HG03196 (cell line): ENCODE results near the gene ELOB.

Source experiments
- ATAC-seq: cut with Tn5 transposase; IDR thresholded peaks from one replicate; pipeline ENCODE4 v1.9.1; 2021; ENCODE audit not compliant: unreplicated experiment

ELOB gene

GRCh38 chr16:2751577-2752034, 25.5 kb downstream of the ELOB start:
- peak; percentile 31 for ATAC-seq

GRCh38 chr16:2749936-2750335, 27.1 kb downstream of the ELOB start:
- ATAC-seq: no peak

GRCh38 chr16:2749476-2749875, 27.6 kb downstream of the ELOB start:
- ATAC-seq: no peak

- ATAC-seq: no peak
These were observed 28.2 kb downstream of the ELOB start for GRCh38 chr16:2748757-2749455.

GRCh38 chr16:2745961-2746360, 31.1 kb downstream of the ELOB start:
- ATAC-seq: no peak

GRCh38 chr16:2745116-2745890, 31.8 kb downstream of the ELOB start:
- no peak for ATAC-seq

- ATAC-seq: no peak
These were observed 32.4 kb downstream of the ELOB start for GRCh38 chr16:2744711-2745110.

GRCh38 chr16:2743007-2743810, 33.9 kb downstream of the ELOB start:
- no peak for ATAC-seq

- ATAC-seq: no peak
These were observed 34.6 kb downstream of the ELOB start for GRCh38 chr16:2742323-2743006.

GRCh38 chr16:2741168-2741567, 35.9 kb downstream of the ELOB start:
- ATAC-seq: no peak

GRCh38 chr16:2740476-2740875, 36.6 kb downstream of the ELOB start:
- no peak for ATAC-seq

GRCh38 chr16:2739625-2740430, 37.3 kb downstream of the ELOB start:
- no peak for ATAC-seq

GRCh38 chr16:2738615-2739014, 38.5 kb downstream of the ELOB start:
- ATAC-seq: no peak

GRCh38 chr16:2737895-2738418, 39.1 kb downstream of the ELOB start:
- ATAC-seq: no peak

GRCh38 chr16:2737238-2737605, 39.9 kb downstream of the ELOB start:
- ATAC-seq: no peak

- ATAC-seq: no peak
These were observed 40.4 kb downstream of the ELOB start for GRCh38 chr16:2736476-2737237.

GRCh38 chr16:2734844-2735515, 42.1 kb downstream of the ELOB start:
- no peak for ATAC-seq

- ATAC-seq: no peak
These were observed 49.0 kb downstream of the ELOB start for GRCh38 chr16:2728034-2728433.

GRCh38 chr16:2726923-2727322, 50.2 kb downstream of the ELOB start:
- ATAC-seq: no peak
